Keratinocyte (primary cell): ENCODE results near the gene SIPA1L3. TPM values are rescaled to one million over a fixed set of nuclear protein-coding genes. Genes with fewer than 3 reads are reported as not detected.
A peak's percentile ranks its signal among the peaks of the same experiment; 100 is the strongest.

Experiments
- DNase-seq: peaks from one replicate; pipeline ENCODE4 v3.0.0-alpha.2; 2011; ENCODE audit warnings: low read depth, missing footprints, low spot score
- FAIRE-seq: peaks from 2 replicates; lab custom pipeline; 2011; peaks lifted over from hg19 to GRCh38; lab: Jason Lieb, UNC
- H2AFZ ChIP-seq: 2 replicates; pipeline ENCODE4 v1.6.0; 2012; ENCODE audit warnings: low read length, control low read depth, inconsistent platforms; ENCODE audit not compliant: control insufficient read depth
- H3K27ac ChIP-seq: 2 replicates; pipeline ENCODE4 v1.5.1; 2011; ENCODE audit warnings: low read length; ENCODE audit not compliant: control insufficient read depth, insufficient read depth
- H3K27me3 ChIP-seq: 3 replicates; pipeline ENCODE4 v1.6.0; 2011; ENCODE audit warnings: low read length; ENCODE audit not compliant: control insufficient read depth, insufficient read depth; ENCODE audit errors: extremely low read depth
- H3K36me3 ChIP-seq, 2 experiments: 2 replicates in 1 of 2; 3 replicates in 1 of 2; pipeline ENCODE4 v1.5.1; 2011; ENCODE audit warnings: low read length in 2 of 2, mild to moderate bottlenecking in 1 of 2; ENCODE audit not compliant: control insufficient read depth in 2 of 2, insufficient read depth in 2 of 2; ENCODE audit errors: extremely low read depth in 1 of 2
- H3K4me1 ChIP-seq: 3 replicates; pipeline ENCODE4 v1.5.1; 2011; ENCODE audit warnings: low read length; ENCODE audit not compliant: control insufficient read depth, insufficient read depth; ENCODE audit errors: extremely low read depth
- H3K4me2 ChIP-seq: 3 replicates; pipeline ENCODE4 v1.6.0; 2011; ENCODE audit warnings: low read depth, low read length; ENCODE audit not compliant: control insufficient read depth, insufficient read depth; ENCODE audit errors: extremely low read depth
- H3K4me3 ChIP-seq, 3 experiments: fragments of 200-600 bp in 1 of 3; sonication (generic) in 1 of 3; 2 replicates in 2 of 3; 3 replicates in 1 of 3; pipeline ENCODE4 v1.5.1; 2011 to 2016; ENCODE audit warnings: low read length in 3 of 3, mild to moderate bottlenecking in 3 of 3, control low read depth in 2 of 3, inconsistent platforms in 1 of 3, low read depth in 1 of 3, mixed read lengths in 1 of 3, mixed run types in 1 of 3, moderate library complexity in 1 of 3; ENCODE audit not compliant: control insufficient read depth in 2 of 3, insufficient read depth in 2 of 3; ENCODE audit errors: extremely low read depth in 1 of 3
- H3K79me2 ChIP-seq: 2 replicates; pipeline ENCODE4 v1.6.0; 2012; ENCODE audit warnings: low read length; ENCODE audit not compliant: control insufficient read depth, insufficient read depth
- H3K9ac ChIP-seq: 3 replicates; pipeline ENCODE4 v1.6.0; 2011; ENCODE audit warnings: low read length; ENCODE audit not compliant: control insufficient read depth, insufficient read depth; ENCODE audit errors: extremely low read depth
- H3K9me1 ChIP-seq: 3 replicates; pipeline ENCODE4 v1.6.0; 2011; ENCODE audit warnings: low read length; ENCODE audit not compliant: control insufficient read depth, insufficient read depth; ENCODE audit errors: extremely low read depth
- H3K9me3 ChIP-seq: 2 replicates; pipeline ENCODE4 v1.5.1; 2012; ENCODE audit warnings: low read depth, low read length; ENCODE audit not compliant: control insufficient read depth
- H4K20me1 ChIP-seq: 3 replicates; pipeline ENCODE4 v1.6.0; 2011; ENCODE audit warnings: low read length; ENCODE audit not compliant: control insufficient read depth, insufficient read depth; ENCODE audit errors: extremely low read depth
- EZH2 ChIP-seq: IDR thresholded peaks from one replicate; pipeline ENCODE4 v1.6.1; 2012; ENCODE audit warnings: inconsistent platforms, mild to moderate bottlenecking, low read length, moderate library complexity
- dilution Hi-C: fragments of 300-500 bp; cut with MboI; formaldehyde crosslinking; loops from one replicate; pipeline ENCODE4 v1.7.0; 2020; ENCODE audit warnings: low sequenced_read_pairs; ENCODE audit not compliant: extremely low pct_ligation_motif_present
- polyA plus RNA-seq, 5 experiments: library from polyadenylated mRNA; depleted of rRNA in 3 of 5; stranded (reverse) in 3 of 5; stranded (forward) in 1 of 5; unstranded in 1 of 5; fragments of >200 nt; gene quantifications; 1 replicate in 1 of 5; 2 replicates in 3 of 5; 3 replicates in 1 of 5; pipeline versions ENCODE4 v1.2.1 to v1.2.3, GENCODE V29; 2011 to 2012; ENCODE audit warnings: missing spikeins in 2 of 5, low read depth in 1 of 5, low replicate concordance in 1 of 5
- TF ChIP-seq, protein P1 (sequence below), 3 experiments: IDR thresholded peaks in 1 of 3; conservative IDR thresholded peaks in 1 of 3; optimal IDR thresholded peaks in 1 of 3; 2 replicates in 2 of 3; 3 replicates in 1 of 3; pipeline versions ENCODE3 to v1.5.1; 2011; ENCODE audit warnings: low read length in 3 of 3, mild to moderate bottlenecking in 3 of 3, moderate library complexity in 2 of 3, control low read depth in 1 of 3, inconsistent platforms in 1 of 3; ENCODE audit not compliant: insufficient read depth in 2 of 3; ENCODE audit errors: extremely low read depth in 1 of 3

The SIPA1L3 gene
- polyA plus RNA-seq, 1 donor (not counting 4 experiments of a cell fraction or from before 2014, with no cell fraction given) = 8.0 TPM

DNA sequence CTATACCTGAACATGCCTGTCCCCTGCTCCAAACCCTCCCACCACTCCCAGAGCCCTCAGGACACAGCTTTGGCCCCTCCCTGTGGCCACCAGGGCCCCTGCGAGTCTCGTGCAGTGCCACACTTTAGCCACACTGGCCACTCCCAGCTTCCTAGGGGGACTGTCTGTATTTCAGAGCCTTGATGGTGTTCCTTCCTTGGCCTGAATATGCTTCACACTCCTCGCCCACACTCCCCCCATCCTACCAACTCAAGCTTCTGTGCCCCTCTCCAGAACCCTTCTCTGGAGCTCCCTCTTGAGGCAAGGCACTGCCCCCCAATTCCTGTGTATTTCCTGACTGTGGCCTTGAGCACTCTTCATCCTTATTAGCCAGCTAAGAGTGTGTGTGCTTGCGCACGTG is 236.8 kb downstream of the SIPA1L3 start:
- no peaks in the 10 kb centered on the region for H3K27me3 ChIP-seq
- H3K36me3 ChIP-seq = peaks cover 0 to 3% of the 10 kb centered on the region in 2 experiments
- no peaks in the 10 kb centered on the region for H3K9me1 ChIP-seq
- no peak overlapping the region for H3K9ac ChIP-seq
- FAIRE-seq (no peak), DNase-seq (no peak)
- TF ChIP-seq, protein P1, sequence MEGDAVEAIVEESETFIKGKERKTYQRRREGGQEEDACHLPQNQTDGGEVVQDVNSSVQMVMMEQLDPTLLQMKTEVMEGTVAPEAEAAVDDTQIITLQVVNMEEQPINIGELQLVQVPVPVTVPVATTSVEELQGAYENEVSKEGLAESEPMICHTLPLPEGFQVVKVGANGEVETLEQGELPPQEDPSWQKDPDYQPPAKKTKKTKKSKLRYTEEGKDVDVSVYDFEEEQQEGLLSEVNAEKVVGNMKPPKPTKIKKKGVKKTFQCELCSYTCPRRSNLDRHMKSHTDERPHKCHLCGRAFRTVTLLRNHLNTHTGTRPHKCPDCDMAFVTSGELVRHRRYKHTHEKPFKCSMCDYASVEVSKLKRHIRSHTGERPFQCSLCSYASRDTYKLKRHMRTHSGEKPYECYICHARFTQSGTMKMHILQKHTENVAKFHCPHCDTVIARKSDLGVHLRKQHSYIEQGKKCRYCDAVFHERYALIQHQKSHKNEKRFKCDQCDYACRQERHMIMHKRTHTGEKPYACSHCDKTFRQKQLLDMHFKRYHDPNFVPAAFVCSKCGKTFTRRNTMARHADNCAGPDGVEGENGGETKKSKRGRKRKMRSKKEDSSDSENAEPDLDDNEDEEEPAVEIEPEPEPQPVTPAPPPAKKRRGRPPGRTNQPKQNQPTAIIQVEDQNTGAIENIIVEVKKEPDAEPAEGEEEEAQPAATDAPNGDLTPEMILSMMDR (optimal IDR thresholded peaks at IDR 0.05 in 1 of 3, IDR thresholded peaks at IDR 0.05 in 1 of 3, conservative IDR thresholded peaks at IDR 0.05 in 1 of 3; ENCODE audit: extremely low read depth in 1 of 3, insufficient read depth in 2 of 3, low read length in 3 of 3) = peak; percentile 4 to 47 (median 33)
- no peak for TF ChIP-seq EZH2
- no peak overlapping the region for H3K27ac ChIP-seq
- peaks cover 17% of the 10 kb centered on the region for H3K4me1 ChIP-seq
- H3K4me3 ChIP-seq = no peak overlapping the region
- H3K9me3 ChIP-seq = no peaks in the 10 kb centered on the region
- H2AFZ ChIP-seq = no peak overlapping the region
- no peaks in the 10 kb centered on the region for H4K20me1 ChIP-seq
- dilution Hi-C loops = no loop called here
- no peak overlapping the region for H3K4me2 ChIP-seq
- H3K79me2 ChIP-seq = no peaks in the 10 kb centered on the region

DNA sequence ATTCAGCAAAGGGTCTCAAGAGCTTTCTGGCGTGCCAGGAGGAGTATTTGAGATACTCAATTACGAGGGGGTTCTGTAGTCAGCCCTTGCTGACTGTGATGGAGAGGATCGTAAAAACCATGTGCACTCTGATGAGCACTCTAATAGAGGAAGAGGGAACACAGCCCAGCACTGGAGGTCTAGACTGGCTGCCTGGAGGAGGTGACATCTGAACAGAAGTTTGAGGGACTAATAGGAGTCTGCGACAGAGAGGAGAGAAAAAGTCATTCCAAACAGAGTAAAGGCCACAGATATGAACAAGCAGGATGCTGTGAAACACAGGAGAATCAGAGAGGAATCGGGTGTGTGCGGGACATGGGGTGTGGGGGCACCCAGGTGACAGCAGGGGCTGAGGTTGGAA is 237.7 kb downstream of the SIPA1L3 start:
- Histone ChIP-seq H3K27ac (peak overlapping the region; percentile 13), H3K4me2 (no peak overlapping the region), H4K20me1 (no peaks in the 10 kb centered on the region), H3K9me3 (no peaks in the 10 kb centered on the region), H3K9ac (no peak overlapping the region), H3K27me3 (no peaks in the 10 kb centered on the region), H3K4me3 (no peak overlapping the region), H3K36me3 (peaks cover under 1 to 3% of the 10 kb centered on the region in 2 experiments), H2AFZ (no peak overlapping the region), H3K79me2 (no peaks in the 10 kb centered on the region), H3K4me1 (peaks cover 17% of the 10 kb centered on the region), H3K9me1 (no peaks in the 10 kb centered on the region)
- TF ChIP-seq, protein P1 (optimal IDR thresholded peaks at IDR 0.05 in 1 of 3, IDR thresholded peaks at IDR 0.05 in 1 of 3, conservative IDR thresholded peaks at IDR 0.05 in 1 of 3; ENCODE audit: extremely low read depth in 1 of 3, insufficient read depth in 2 of 3, low read length in 3 of 3) = no peak
- no peak for TF ChIP-seq EZH2
- dilution Hi-C loops = no loop called here
- FAIRE-seq (no peak), DNase-seq (no peak)
